Measurements from ENCODE around the gene IQGAP2.
"Not testable (repeated sequence)": the region's sequence is repeated elsewhere in the genome, so short reads cannot be mapped to it uniquely, and the experiment has no call there.

The IQGAP2 gene

GRCh38 chr5:76680826-76681225, 277.7 kb downstream of the IQGAP2 start:
- H3K36me3 ChIP-seq (ENCODE audit: control insufficient read depth, insufficient read depth, low read length); H3K4me1 ChIP-seq (ENCODE audit: control insufficient read depth, insufficient read depth, low read length); H3K9ac ChIP-seq (ENCODE audit: low read length); H3K4me3 ChIP-seq (ENCODE audit: low read length); H3K9me3 ChIP-seq (ENCODE audit: control insufficient read depth, low read length); H3K27me3 ChIP-seq (ENCODE audit: control insufficient read depth, insufficient read depth, low read length): not testable (repeated sequence)

- Histone ChIP-seq H3K36me3 (ENCODE audit: control insufficient read depth, insufficient read depth, low read length) (no peaks in the 10 kb centered on the region), H3K9me3 (ENCODE audit: control insufficient read depth, low read length) (no peaks in the 10 kb centered on the region), H3K4me1 (ENCODE audit: control insufficient read depth, insufficient read depth, low read length) (no peaks in the 10 kb centered on the region), H3K9ac (ENCODE audit: low read length) (no peak overlapping the region), H3K27me3 (ENCODE audit: control insufficient read depth, insufficient read depth, low read length) (no peaks in the 10 kb centered on the region), H3K4me3 (ENCODE audit: low read length) (no peak overlapping the region)
These were observed 278.2 kb downstream of the IQGAP2 start for GRCh38 chr5:76681287-76681686.

- Histone ChIP-seq H3K27me3 (ENCODE audit: control insufficient read depth, insufficient read depth, low read length) (no peaks in the 10 kb centered on the region), H3K4me1 (ENCODE audit: control insufficient read depth, insufficient read depth, low read length) (no peaks in the 10 kb centered on the region)
These were observed 279.3 kb downstream of the IQGAP2 start for GRCh38 chr5:76682387-76682786.

GRCh38 chr5:76683816-76684731, 281.0 kb downstream of the IQGAP2 start:
- no peaks in the 10 kb centered on the region for H3K27me3 ChIP-seq (ENCODE audit: control insufficient read depth, insufficient read depth, low read length)
- H3K9me3 ChIP-seq (ENCODE audit: control insufficient read depth, low read length), result no peaks in the 10 kb centered on the region
- no peaks in the 10 kb centered on the region for H3K36me3 ChIP-seq (ENCODE audit: control insufficient read depth, insufficient read depth, low read length)
- no peak overlapping the region for H3K9ac ChIP-seq (ENCODE audit: low read length)
- no peak overlapping the region for H3K4me3 ChIP-seq (ENCODE audit: low read length)
- H3K4me1 ChIP-seq (ENCODE audit: control insufficient read depth, insufficient read depth, low read length), result no peaks in the 10 kb centered on the region

More at GRCh38 chr5:76682387-76682786, 279.3 kb downstream of the IQGAP2 start:
- H3K36me3 ChIP-seq (ENCODE audit: control insufficient read depth, insufficient read depth, low read length), result no peaks in the 10 kb centered on the region
- H3K9ac ChIP-seq (ENCODE audit: low read length), result no peak overlapping the region
- no peaks in the 10 kb centered on the region for H3K9me3 ChIP-seq (ENCODE audit: control insufficient read depth, low read length)
- no peak overlapping the region for H3K4me3 ChIP-seq (ENCODE audit: low read length)

- no peaks in the 10 kb centered on the region for H3K9me3 ChIP-seq (ENCODE audit: control insufficient read depth, low read length)
These were observed 281.9 kb downstream of the IQGAP2 start for GRCh38 chr5:76684756-76685519.

DNA sequence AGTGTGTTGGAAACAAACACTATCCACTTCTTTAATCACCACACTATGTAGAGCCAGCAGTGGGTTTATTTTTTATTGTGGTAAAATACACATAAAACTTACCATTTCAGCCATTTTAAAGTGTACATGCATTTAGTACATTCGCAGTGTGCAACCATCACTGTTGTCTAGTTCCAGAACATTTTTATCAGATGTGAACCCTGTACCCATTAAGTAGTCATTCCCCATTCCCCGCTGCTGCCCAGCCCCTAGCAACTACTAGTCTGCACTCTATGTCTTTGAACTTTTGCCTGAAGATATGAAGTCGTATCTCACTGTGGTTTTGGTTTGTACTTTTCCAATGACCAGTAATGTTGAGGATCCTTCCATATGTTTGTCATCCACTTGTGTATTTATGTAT, 282.6 kb downstream of the IQGAP2 start:
- Histone ChIP-seq H3K27me3 (ENCODE audit: control insufficient read depth, insufficient read depth, low read length) (no peaks in the 10 kb centered on the region), H3K4me1 (ENCODE audit: control insufficient read depth, insufficient read depth, low read length) (peaks cover 1% of the 10 kb centered on the region), H3K9me3 (ENCODE audit: control insufficient read depth, low read length) (no peaks in the 10 kb centered on the region), H3K4me3 (ENCODE audit: low read length) (no peak overlapping the region), H3K9ac (ENCODE audit: low read length) (no peak overlapping the region), H3K36me3 (ENCODE audit: control insufficient read depth, insufficient read depth, low read length) (no peaks in the 10 kb centered on the region)

More at GRCh38 chr5:76684756-76685519, 281.9 kb downstream of the IQGAP2 start:
- Histone ChIP-seq H3K27me3 (ENCODE audit: control insufficient read depth, insufficient read depth, low read length) (no peaks in the 10 kb centered on the region), H3K36me3 (ENCODE audit: control insufficient read depth, insufficient read depth, low read length) (no peaks in the 10 kb centered on the region), H3K4me1 (ENCODE audit: control insufficient read depth, insufficient read depth, low read length) (no peaks in the 10 kb centered on the region), H3K9ac (ENCODE audit: low read length) (no peak overlapping the region), H3K4me3 (ENCODE audit: low read length) (no peak overlapping the region)

DNA sequence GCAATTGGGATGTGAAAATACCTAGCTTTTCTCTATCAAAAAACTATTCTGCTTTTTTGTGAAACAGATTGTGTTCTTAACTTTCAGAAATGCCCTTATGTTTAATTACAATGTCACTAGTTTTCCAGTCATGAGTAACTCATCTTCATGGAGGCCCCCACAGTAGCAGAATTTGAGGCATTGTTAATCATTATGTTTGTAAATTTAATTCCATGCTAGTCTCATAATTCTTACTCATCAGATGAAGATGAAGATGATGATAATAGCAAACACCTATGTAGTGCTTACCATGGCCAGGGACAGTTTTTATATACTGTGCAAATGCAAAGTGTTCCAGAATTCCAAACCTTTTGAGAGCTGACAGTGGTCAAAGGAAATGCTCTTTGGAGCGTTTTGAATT, 285.1 kb downstream of the IQGAP2 start:
- Histone ChIP-seq H3K9ac (ENCODE audit: low read length) (no peak overlapping the region), H3K27me3 (ENCODE audit: control insufficient read depth, insufficient read depth, low read length) (no peaks in the 10 kb centered on the region), H3K4me1 (ENCODE audit: control insufficient read depth, insufficient read depth, low read length) (peaks cover 10% of the 10 kb centered on the region), H3K4me3 (ENCODE audit: low read length) (no peak overlapping the region), H3K36me3 (ENCODE audit: control insufficient read depth, insufficient read depth, low read length) (no peaks in the 10 kb centered on the region), H3K9me3 (ENCODE audit: control insufficient read depth, low read length) (no peaks in the 10 kb centered on the region)

DNA sequence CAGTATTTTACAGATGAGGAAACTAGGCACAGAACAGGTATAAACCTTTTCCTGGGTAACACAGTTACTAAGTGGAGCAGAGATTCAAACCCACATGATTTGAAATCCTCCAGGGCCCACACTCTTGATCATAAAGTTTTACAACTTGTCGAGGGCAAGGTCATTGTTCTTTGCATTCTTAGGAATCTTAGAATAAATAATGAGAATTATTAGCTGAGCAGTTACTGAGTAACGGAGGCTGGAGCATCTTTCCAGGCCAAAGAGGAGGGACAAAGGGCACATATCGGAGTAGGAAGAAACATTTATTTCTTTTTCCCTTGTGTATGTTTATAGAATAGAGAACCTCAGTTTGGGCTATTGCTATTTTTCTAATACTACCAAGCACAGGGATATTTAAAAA, 285.8 kb downstream of the IQGAP2 start:
- Histone ChIP-seq H3K27me3 (ENCODE audit: control insufficient read depth, insufficient read depth, low read length) (no peaks in the 10 kb centered on the region), H3K9ac (ENCODE audit: low read length) (no peak overlapping the region), H3K36me3 (ENCODE audit: control insufficient read depth, insufficient read depth, low read length) (no peaks in the 10 kb centered on the region), H3K9me3 (ENCODE audit: control insufficient read depth, low read length) (no peaks in the 10 kb centered on the region), H3K4me1 (ENCODE audit: control insufficient read depth, insufficient read depth, low read length) (peaks cover 10% of the 10 kb centered on the region), H3K4me3 (ENCODE audit: low read length) (no peak overlapping the region)

GRCh38 chr5:76689321-76690036, 286.4 kb downstream of the IQGAP2 start:
- Histone ChIP-seq H3K4me3 (ENCODE audit: low read length) (no peak overlapping the region), H3K9me3 (ENCODE audit: control insufficient read depth, low read length) (no peaks in the 10 kb centered on the region), H3K27me3 (ENCODE audit: control insufficient read depth, insufficient read depth, low read length) (no peaks in the 10 kb centered on the region), H3K9ac (ENCODE audit: low read length) (no peak overlapping the region), H3K36me3 (ENCODE audit: control insufficient read depth, insufficient read depth, low read length) (no peaks in the 10 kb centered on the region), H3K4me1 (ENCODE audit: control insufficient read depth, insufficient read depth, low read length) (peaks cover 10% of the 10 kb centered on the region)

DNA sequence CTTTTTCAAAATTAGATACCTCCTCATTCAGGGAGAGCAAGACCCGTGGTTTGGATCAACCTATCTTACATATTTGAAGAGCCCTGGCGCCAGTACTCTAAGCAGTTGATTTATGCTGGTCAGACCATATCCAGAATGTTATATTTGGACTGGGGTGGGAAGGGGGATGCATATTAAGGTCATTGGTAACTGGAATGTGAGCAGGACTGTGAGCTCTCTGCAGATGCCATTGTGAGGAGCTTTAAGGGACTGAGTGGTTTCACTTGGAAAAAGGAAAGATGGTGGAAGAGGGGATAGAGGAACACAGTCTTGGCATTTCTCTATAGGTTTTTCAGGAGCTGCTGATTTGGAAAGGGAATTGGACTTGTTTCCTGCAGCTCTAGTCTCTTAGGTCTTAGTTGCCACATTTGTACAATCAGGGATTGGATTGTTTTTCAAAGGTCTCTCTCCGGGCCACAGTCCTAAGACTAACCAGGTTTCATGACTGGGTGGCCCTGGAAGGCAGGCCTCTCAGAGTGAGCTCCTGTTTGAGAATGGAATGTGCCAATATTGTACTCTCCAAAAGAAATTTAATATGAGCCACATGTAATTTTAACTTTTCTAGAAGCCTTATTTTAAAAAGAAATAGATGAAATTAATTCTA, 287.1 kb downstream of the IQGAP2 start:
- Histone ChIP-seq H3K9ac (ENCODE audit: low read length) (no peak overlapping the region), H3K9me3 (ENCODE audit: control insufficient read depth, low read length) (no peaks in the 10 kb centered on the region), H3K4me1 (ENCODE audit: control insufficient read depth, insufficient read depth, low read length) (peaks cover 10% of the 10 kb centered on the region), H3K36me3 (ENCODE audit: control insufficient read depth, insufficient read depth, low read length) (no peaks in the 10 kb centered on the region), H3K4me3 (ENCODE audit: low read length) (no peak overlapping the region), H3K27me3 (ENCODE audit: control insufficient read depth, insufficient read depth, low read length) (no peaks in the 10 kb centered on the region)

DNA sequence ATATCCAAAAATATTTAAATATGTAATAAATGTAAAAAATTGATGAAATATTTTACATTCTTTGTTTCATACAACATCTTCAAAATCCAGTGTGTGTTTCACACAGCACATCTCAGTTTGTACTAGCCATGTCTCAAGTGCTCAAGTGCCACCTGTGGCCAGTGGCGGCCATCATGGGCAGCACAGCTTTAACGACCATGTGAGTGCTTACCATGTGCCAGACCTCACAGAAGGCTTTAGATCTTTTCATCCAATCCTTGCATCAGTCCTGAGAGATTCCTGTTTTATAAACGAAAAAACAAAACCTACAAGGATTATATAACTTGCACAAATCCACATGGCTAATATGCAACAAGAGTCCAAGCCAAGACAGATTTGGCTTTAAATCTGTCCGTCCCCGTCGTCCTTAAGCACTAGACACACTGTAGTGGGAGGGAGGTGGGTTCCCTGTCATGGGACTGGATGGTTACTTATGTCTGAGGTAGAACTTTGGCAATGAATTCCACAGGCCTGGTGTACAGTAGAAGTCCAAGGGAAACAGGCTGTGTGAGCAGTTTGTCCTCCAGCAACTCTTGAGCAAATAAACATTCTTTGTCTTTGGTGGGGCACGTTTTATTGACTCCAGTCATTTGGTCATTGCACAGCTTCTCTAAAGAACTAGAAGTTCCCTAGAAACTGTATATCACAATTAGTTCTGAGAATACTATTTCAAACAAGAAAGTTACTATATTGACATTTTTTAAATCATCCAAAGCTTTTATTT, 287.8 kb downstream of the IQGAP2 start:
- Histone ChIP-seq H3K9ac (ENCODE audit: low read length) (no peak overlapping the region), H3K9me3 (ENCODE audit: control insufficient read depth, low read length) (no peaks in the 10 kb centered on the region), H3K36me3 (ENCODE audit: control insufficient read depth, insufficient read depth, low read length) (no peaks in the 10 kb centered on the region), H3K27me3 (ENCODE audit: control insufficient read depth, insufficient read depth, low read length) (no peaks in the 10 kb centered on the region), H3K4me1 (ENCODE audit: control insufficient read depth, insufficient read depth, low read length) (peaks cover 10% of the 10 kb centered on the region), H3K4me3 (ENCODE audit: low read length) (no peak overlapping the region)
